Measurements from ENCODE around the gene BCL11B. TPM values are rescaled to one million over a fixed set of nuclear protein-coding genes. Genes with fewer than 3 reads are reported as not detected.

Gene BCL11B
- total RNA-seq, 1 donor, result not detected

DNA sequence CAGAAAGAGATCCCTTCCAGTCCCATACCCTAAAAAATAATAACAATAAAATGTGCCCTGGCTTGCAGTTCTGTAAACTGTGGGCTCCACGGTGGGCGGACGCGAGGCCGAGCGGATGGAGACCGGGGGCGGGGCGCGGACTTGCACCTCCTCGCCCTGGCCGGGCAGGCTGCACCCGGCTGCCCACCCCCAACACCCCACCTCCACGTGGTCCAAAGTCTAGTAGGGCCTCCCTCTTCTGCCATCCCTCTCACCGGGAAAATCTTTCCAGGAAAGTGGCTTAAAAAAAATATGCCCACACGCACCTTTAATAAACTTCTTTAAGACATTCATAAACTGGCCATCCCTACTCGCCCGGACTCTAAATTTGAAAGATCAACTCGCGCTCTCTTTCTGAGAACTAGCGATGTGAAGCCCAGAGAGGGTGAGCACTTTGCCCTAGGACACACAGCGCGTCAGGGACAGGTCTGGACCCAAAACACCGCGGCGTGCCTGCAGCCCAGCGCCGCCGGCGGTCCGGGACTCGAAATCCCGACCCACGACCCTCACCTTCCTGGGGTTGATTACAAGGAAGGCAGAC, 1.9 kb upstream of the BCL11B start:
- DNase-seq (ENCODE audit: low read depth), result no peak
- H3K4me3 ChIP-seq (ENCODE audit: low read depth, low read length), result peak overlapping the region; percentile 50
- TF ChIP-seq, protein P1, sequence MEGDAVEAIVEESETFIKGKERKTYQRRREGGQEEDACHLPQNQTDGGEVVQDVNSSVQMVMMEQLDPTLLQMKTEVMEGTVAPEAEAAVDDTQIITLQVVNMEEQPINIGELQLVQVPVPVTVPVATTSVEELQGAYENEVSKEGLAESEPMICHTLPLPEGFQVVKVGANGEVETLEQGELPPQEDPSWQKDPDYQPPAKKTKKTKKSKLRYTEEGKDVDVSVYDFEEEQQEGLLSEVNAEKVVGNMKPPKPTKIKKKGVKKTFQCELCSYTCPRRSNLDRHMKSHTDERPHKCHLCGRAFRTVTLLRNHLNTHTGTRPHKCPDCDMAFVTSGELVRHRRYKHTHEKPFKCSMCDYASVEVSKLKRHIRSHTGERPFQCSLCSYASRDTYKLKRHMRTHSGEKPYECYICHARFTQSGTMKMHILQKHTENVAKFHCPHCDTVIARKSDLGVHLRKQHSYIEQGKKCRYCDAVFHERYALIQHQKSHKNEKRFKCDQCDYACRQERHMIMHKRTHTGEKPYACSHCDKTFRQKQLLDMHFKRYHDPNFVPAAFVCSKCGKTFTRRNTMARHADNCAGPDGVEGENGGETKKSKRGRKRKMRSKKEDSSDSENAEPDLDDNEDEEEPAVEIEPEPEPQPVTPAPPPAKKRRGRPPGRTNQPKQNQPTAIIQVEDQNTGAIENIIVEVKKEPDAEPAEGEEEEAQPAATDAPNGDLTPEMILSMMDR (IDR thresholded peaks at IDR 0.05; ENCODE audit: insufficient read depth, low read depth, low read length), result no peak

DNA sequence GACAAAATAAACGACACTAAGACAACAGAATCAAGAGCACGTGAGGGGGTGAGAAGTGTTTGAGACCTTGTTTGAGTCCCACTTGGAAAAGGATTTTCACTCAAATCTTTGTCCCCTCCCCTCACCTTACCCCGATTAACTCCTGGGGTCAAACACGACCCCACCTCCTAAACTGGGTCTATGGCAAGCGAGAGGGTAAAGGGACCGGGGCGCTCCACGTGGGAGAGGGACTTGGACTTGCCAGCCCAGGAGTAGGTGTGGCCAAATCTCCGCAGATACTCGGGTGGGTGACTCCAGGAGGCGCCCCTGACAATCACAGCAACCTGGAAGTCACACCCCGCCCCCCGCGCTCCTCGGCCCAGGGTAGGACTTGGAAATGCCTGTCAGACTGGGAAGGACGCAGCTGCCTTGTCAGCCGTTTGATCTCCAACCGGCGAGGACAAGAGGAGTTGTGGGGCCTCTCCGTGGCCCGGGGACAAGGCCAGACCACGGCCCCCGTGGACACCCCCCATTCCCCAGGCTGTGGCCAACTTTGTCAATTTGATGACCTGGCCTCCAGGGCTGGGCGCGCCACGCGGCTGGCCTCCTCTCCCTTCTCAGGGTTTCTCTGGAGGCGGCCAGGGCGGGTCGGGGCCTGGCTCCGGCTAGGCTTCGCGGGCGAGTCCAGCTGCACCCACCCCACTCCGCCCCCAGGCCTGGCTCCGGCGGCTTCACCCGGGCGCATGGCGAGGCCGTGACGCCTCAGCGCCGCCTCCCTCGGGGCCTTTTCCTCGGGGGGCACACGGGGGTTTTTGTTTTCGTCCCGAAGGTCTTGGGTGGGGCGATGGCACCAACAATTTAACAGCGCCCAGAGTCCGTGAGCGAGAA, 1.1 kb upstream of the BCL11B start:
- DNase-seq (ENCODE audit: low read depth), result no peak
- TF ChIP-seq, protein P1 (IDR thresholded peaks at IDR 0.05; ENCODE audit: insufficient read depth, low read depth, low read length), result no peak
- no peak overlapping the region for H3K4me3 ChIP-seq (ENCODE audit: low read depth, low read length)

DNA sequence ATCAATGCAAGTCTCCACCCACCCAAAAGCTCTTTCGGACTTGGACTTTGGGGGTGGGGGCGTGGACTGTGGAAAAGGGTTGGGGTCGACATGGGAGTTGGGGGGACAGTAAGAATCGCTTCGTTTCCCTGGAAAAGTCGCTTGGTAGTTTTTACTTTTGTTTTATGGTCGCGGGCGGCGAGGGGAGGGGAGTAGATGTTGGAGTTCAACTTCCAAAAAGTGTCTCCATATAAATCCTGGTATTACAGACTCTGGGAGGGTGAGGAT, 568 bp upstream of the BCL11B start:
- TF ChIP-seq, protein P1 (IDR thresholded peaks at IDR 0.05; ENCODE audit: insufficient read depth, low read depth, low read length), result no peak
- no peak for DNase-seq (ENCODE audit: low read depth)
- peak overlapping the region; percentile 45 for H3K4me3 ChIP-seq (ENCODE audit: low read depth, low read length)

DNA sequence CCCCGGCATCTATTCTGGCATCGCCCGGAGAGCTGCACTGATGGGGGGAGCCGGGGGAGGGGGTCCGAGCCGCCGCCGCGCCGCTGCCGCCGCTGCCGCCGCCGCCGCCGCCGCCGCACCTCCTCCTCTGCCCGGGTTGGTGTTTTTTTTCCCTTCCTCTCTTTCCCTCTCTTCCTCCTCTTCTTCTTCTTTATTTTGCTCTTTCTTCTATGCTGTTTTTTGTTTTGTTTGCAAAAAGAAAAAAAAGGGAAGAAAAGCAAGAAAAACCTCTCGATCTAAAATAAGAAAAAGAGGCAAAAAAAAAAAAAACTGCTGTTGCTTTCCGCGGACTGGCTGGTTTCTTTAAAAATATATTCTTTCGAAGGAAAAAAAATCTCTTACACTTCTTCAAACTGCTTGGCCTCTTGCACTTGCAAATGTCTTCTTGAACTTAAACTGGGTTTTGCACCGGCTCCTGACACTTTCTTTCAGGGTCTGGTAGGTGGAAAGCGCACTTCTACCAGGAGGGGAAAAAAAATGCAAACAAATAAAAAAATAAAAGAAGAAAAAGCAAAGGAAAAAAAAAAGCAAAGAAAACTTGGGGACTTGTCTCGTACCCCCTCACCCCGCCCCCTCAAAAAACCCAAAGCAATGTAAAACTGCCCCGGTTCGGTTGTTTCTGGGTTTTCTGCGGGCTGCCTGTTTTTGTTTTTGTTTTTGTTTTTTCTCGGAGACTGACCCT, 616 bp downstream of the BCL11B start:
- TF ChIP-seq, protein P1 (IDR thresholded peaks at IDR 0.05; ENCODE audit: insufficient read depth, low read depth, low read length), result no peak
- no peak for DNase-seq (ENCODE audit: low read depth)
- H3K4me3 ChIP-seq (ENCODE audit: low read depth, low read length), result peak overlapping the region; percentile 45

DNA sequence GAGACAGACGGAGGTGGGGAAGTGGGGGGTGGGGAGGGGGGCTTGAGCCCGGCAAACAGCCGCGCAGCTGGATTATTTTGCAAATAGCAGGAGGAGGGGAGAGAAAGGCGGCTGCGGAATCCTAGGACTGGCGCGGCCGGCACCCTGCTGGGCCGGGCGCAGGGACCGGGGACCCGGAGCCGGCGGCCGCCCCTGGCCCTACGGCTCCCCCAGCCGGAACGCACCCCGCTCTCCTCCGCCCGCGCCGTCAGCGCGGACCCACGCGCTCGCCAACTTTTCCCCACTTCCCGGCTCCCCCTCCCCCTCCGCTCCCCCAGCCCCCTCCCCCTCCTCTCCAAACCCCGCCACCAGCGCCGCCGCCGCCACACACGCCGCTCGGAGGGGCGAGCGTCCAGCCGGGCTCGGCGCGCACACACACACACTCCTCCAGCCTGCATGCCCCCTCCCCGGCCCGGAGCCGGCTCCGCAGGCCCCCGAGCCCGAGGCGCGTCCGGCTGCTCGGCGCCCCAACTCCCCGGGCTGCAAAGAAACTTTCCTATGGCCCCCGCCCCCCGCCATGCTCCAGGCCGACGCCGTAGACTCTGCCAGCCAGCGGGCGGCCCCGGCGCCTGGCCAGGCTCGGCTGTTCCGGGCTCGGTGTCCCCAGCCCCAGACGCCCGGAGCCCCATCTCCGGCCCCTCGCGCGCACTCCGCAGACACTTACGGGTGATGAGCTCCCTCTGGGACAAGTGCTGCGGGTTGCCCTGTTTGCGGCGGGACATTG, 1.4 kb downstream of the BCL11B start:
- TF ChIP-seq, protein P1 (IDR thresholded peaks at IDR 0.05; ENCODE audit: insufficient read depth, low read depth, low read length), result no peak
- DNase-seq (ENCODE audit: low read depth), result no peak

DNA sequence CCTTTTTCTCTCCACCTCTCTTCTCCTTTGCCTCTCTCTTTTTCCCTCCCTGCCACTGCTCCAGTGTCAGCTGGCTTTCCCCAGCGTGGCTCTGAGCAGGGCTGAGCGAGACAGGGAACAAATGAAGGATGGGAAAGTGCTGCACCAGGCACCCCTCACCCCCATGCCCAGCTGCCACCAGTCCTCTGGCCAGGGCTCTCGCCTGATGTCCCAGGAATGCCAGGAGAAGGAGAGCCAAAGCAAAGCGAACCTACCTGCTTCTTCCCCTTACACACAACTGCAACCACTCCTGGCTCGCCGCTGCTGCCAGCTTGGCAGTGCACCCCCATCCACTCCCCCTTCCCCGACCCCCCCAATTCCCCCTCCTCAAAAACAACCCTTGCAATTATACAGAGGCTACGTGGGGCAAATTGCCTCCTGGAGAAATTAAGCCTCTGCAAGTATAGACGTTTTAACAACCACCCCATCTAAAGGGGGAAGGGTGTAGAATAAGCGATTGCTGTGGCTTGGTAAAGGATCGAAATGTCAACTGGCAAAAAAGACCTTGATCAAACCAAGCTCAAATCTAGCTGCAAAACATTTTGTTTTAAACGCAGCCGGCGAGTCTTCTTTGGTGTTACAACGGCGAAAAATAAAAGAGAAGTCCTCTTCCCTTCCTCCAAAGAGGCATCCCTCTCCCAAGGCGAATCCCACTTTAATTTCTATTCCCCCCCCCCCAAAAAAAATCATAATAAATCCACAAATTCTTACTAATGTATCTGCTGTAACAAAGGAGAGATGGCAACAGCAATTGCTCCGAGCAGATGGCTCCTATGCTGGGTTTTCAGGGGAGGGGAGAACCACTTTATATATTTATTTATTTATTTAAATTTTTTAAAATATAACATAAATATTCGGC, 2.9 kb downstream of the BCL11B start:
- H3K4me3 ChIP-seq (ENCODE audit: low read depth, low read length), result no peak overlapping the region
- TF ChIP-seq, protein P1 (IDR thresholded peaks at IDR 0.05; ENCODE audit: insufficient read depth, low read depth, low read length), result no peak
- no peak for DNase-seq (ENCODE audit: low read depth)

More for the DNA sequence above, 1.4 kb downstream of the BCL11B start:
- H3K4me3 ChIP-seq (ENCODE audit: low read depth, low read length), result peak overlapping the region; percentile 29
